ENCODE measurements around the gene FERMT1.

The FERMT1 gene

DNA sequence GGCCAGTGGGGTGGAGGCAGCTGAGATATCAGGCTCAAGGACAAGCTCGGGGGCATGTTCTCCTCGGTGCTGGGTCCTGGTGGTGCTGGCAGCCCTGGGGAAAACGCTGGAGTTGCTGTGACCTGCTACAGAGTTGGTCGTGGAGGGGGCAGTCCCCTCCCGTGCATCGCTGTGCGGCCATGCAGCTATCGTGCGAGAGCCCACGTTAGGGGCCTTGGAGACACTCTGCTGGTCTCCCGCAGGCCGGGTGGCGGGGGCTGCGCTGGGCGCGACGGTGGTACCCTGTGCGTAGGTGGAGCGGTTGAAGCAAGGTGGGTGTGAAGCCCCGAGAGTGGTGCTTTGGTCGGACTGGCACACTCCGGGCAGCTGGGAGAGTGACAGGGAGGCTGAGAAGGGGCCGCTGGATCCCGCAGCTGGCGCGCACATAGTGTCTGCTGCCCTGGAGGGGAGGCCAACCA lies 81.0 kb downstream of the FERMT1 start:
- no peak for DNase-seq (ENCODE audit: low read depth in 1 of 2, low spot score in 1 of 2)
- Histone ChIP-seq H3K4me3 (replicated peaks; ENCODE audit: insufficient read depth, low read length) (no peak overlapping the region), H3K27me3 (ENCODE audit: insufficient read depth, poor library complexity, severe bottlenecking) (no peaks in the 10 kb centered on the region), H3K27ac (replicated peaks) (no peak overlapping the region)
- 0 out of 2 replicates have a peak, but pooled peaks have one; percentile 17 for TF ChIP-seq POLR2AphosphoS5 (IDR thresholded peaks at IDR 0.05; ENCODE audit: low read depth)
- no peak for TF ChIP-seq SPI1 (IDR thresholded peaks at IDR 0.05; ENCODE audit: borderline replicate concordance, low read depth)
- no peak for TF ChIP-seq GABPA (IDR thresholded peaks at IDR 0.05; ENCODE audit: low read depth)

DNA sequence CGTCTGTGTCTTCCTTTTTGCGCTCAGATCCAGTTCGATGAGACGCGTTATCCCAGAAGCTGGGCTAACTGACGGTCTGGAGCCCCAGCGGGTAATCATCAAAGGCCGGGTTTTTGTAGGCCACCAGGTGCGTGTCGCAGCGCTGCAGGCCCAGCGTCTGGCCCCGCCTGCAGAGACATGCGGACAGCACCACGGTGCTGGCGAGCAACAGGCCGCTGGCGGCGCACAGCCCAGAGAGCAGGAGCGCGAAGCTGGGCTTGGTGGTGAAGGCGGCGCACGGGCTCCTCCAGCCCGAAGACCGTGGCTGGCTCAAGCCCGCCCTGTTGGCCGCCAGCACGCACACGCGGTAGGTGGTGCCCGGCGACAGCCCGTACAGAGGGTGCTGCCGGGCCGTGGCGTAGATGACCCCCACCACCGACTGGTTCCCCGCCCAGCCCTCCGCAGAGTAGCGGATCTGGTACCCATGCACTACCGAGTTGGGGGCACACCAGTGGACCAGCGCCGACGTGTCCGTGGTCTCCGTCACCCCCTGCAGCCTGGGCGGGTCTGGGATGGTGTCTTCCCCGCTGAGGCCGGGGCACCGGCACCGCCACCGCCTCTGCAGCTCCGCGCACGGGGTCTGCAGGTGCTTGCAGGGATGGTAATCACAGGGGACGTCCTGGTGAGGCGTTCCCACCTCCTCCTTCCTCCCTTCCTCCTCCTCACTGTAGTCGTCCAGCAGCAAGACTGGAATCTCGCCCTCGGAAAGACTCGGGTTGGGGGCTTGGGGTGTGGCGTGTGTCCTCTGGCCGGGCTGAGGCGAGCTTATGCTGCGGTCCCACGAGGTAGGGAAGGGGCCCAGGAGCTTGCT lies 81.6 kb downstream of the FERMT1 start:
- H3K27me3 ChIP-seq (ENCODE audit: insufficient read depth, poor library complexity, severe bottlenecking): no peaks in the 10 kb centered on the region
- TF ChIP-seq GABPA (IDR thresholded peaks at IDR 0.05; ENCODE audit: low read depth) (no peak), POLR2AphosphoS5 (IDR thresholded peaks at IDR 0.05; ENCODE audit: low read depth) (no peak), SPI1 (IDR thresholded peaks at IDR 0.05; ENCODE audit: borderline replicate concordance, low read depth) (no peak)
- TF ChIP-seq, protein P1, sequence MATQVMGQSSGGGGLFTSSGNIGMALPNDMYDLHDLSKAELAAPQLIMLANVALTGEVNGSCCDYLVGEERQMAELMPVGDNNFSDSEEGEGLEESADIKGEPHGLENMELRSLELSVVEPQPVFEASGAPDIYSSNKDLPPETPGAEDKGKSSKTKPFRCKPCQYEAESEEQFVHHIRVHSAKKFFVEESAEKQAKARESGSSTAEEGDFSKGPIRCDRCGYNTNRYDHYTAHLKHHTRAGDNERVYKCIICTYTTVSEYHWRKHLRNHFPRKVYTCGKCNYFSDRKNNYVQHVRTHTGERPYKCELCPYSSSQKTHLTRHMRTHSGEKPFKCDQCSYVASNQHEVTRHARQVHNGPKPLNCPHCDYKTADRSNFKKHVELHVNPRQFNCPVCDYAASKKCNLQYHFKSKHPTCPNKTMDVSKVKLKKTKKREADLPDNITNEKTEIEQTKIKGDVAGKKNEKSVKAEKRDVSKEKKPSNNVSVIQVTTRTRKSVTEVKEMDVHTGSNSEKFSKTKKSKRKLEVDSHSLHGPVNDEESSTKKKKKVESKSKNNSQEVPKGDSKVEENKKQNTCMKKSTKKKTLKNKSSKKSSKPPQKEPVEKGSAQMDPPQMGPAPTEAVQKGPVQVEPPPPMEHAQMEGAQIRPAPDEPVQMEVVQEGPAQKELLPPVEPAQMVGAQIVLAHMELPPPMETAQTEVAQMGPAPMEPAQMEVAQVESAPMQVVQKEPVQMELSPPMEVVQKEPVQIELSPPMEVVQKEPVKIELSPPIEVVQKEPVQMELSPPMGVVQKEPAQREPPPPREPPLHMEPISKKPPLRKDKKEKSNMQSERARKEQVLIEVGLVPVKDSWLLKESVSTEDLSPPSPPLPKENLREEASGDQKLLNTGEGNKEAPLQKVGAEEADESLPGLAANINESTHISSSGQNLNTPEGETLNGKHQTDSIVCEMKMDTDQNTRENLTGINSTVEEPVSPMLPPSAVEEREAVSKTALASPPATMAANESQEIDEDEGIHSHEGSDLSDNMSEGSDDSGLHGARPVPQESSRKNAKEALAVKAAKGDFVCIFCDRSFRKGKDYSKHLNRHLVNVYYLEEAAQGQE (IDR thresholded peaks at IDR 0.05; ENCODE audit: insufficient replicate concordance, low read depth): no peak
- TF ChIP-seq, protein P2, sequence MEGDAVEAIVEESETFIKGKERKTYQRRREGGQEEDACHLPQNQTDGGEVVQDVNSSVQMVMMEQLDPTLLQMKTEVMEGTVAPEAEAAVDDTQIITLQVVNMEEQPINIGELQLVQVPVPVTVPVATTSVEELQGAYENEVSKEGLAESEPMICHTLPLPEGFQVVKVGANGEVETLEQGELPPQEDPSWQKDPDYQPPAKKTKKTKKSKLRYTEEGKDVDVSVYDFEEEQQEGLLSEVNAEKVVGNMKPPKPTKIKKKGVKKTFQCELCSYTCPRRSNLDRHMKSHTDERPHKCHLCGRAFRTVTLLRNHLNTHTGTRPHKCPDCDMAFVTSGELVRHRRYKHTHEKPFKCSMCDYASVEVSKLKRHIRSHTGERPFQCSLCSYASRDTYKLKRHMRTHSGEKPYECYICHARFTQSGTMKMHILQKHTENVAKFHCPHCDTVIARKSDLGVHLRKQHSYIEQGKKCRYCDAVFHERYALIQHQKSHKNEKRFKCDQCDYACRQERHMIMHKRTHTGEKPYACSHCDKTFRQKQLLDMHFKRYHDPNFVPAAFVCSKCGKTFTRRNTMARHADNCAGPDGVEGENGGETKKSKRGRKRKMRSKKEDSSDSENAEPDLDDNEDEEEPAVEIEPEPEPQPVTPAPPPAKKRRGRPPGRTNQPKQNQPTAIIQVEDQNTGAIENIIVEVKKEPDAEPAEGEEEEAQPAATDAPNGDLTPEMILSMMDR (IDR thresholded peaks at IDR 0.05; ENCODE audit: insufficient read depth, low read length): no peak
- no peak overlapping the region for H3K27ac ChIP-seq (replicated peaks)
- no peak overlapping the region for H3K4me3 ChIP-seq (replicated peaks; ENCODE audit: insufficient read depth, low read length)
- no peak for DNase-seq (ENCODE audit: low read depth in 1 of 2, low spot score in 1 of 2)

DNA sequence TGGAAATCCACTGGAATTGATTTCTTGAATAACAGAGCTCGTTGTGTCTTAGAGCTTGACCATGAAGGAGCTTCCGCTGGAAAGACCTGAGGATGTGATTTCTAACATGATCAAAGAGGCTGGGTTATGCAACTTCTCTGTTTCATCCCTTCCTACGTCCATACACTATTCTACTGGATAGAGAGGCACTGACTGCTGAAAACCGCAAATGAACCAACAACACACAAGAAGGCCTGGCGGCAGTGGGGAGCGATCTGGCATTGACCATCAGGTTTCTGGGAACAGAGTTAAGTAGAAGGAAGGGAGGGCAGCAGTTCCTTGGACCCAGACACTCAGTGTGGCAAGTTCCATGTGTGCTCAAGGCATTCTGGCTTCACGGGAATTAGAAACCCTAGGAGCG lies 82.3 kb downstream of the FERMT1 start:
- no peak overlapping the region for H3K27ac ChIP-seq (replicated peaks)
- H3K4me3 ChIP-seq (replicated peaks; ENCODE audit: insufficient read depth, low read length): no peak overlapping the region
- no peak for TF ChIP-seq GABPA (IDR thresholded peaks at IDR 0.05; ENCODE audit: low read depth)
- TF ChIP-seq, protein P1 (IDR thresholded peaks at IDR 0.05; ENCODE audit: insufficient replicate concordance, low read depth): no peak
- TF ChIP-seq SPI1 (IDR thresholded peaks at IDR 0.05; ENCODE audit: borderline replicate concordance, low read depth): no peak
- TF ChIP-seq, protein P2 (IDR thresholded peaks at IDR 0.05; ENCODE audit: insufficient read depth, low read length): no peak
- no peak for TF ChIP-seq POLR2AphosphoS5 (IDR thresholded peaks at IDR 0.05; ENCODE audit: low read depth)
- no peak for DNase-seq (ENCODE audit: low read depth in 1 of 2, low spot score in 1 of 2)
- H3K27me3 ChIP-seq (ENCODE audit: insufficient read depth, poor library complexity, severe bottlenecking): no peaks in the 10 kb centered on the region

DNA sequence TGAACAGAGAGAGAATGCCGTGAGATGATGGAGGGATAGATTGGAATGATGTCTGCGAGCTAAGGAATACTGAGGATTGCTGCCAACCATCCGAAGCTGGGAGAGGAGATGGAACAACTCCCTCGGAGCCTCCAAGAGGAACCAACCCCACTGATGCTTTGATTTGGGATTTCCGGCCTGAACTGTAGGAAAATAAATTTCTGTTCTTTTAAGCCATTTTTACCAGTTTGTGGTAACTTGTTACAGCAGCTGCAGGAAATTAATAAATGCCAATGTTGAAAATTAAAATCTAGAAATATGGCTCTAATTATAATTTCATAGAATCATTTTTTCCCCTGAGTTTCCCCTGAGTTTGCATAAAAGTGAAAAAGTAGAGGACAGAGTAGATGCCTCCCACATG lies 83.1 kb downstream of the FERMT1 start:
- no peak for DNase-seq (ENCODE audit: low read depth in 1 of 2, low spot score in 1 of 2)
- H3K4me3 ChIP-seq (replicated peaks; ENCODE audit: insufficient read depth, low read length): no peak overlapping the region
- TF ChIP-seq SPI1 (IDR thresholded peaks at IDR 0.05; ENCODE audit: borderline replicate concordance, low read depth): no peak
- no peak for TF ChIP-seq POLR2AphosphoS5 (IDR thresholded peaks at IDR 0.05; ENCODE audit: low read depth)
- TF ChIP-seq, protein P2 (IDR thresholded peaks at IDR 0.05; ENCODE audit: insufficient read depth, low read length): no peak
- TF ChIP-seq, protein P1 (IDR thresholded peaks at IDR 0.05; ENCODE audit: insufficient replicate concordance, low read depth): no peak
- TF ChIP-seq GABPA (IDR thresholded peaks at IDR 0.05; ENCODE audit: low read depth): no peak
- H3K27me3 ChIP-seq (ENCODE audit: insufficient read depth, poor library complexity, severe bottlenecking): no peaks in the 10 kb centered on the region
- H3K27ac ChIP-seq (replicated peaks): no peak overlapping the region

Data from HL-60 (cell line).